ENCODE data around the gene COL16A1.

The COL16A1 gene

DNA sequence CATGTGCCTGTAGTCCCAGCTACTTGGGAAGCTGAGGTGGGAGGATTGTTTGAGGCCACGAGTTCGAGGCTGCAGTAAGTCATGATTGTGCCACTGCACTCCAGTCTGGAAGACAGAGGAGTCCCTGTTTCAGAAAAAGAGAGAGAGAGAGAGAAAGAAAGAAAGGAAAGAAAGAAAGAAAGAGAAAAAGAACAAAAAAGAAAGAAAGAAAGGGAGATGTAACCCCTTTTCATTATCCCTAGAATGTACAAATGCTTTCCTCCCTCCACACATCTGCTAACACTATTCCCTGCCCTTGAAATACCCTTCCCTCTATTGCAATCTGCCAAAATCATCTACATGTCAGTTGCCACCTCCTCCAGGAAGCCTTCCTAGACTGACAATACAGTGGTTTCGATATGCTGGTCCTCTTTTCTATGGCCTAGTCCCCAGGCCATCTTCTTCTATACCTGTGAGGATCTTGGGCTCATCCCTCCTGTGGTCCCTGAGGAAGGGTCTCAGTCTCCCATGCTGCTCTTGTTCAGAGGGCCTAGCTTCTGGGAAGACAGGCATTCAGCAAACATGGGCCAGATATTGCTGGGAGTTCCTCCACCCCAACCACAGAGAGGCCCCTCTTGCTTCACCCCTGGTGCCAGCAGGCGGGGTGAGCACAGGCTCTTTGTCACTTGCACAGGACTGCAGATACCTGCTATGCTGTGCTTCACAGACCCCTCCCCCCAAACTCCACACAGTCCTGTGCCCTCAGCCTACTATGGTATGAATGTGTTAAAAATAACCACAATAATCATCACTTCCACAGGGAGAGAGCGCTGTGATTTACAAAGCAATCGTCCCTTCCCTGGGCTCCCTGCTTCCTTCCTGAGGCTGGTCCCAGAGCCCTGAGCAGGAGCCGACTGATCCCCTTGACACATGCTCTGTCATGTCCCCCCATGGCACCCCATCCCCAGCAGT, 46.2 kb upstream of the COL16A1 start:
- H3K4me1 Mint-ChIP-seq: peaks cover 85% of the 10 kb centered on the region
- no peaks in the 10 kb centered on the region for H3K9me3 Mint-ChIP-seq
- no peak overlapping the region for H3K27ac Mint-ChIP-seq
- H3K36me3 Mint-ChIP-seq (ENCODE audit: low read depth): no peaks in the 10 kb centered on the region
- no peak for DNase-seq
- no peak overlapping the region for H3K4me3 Mint-ChIP-seq
- TF ChIP-seq, protein P1, sequence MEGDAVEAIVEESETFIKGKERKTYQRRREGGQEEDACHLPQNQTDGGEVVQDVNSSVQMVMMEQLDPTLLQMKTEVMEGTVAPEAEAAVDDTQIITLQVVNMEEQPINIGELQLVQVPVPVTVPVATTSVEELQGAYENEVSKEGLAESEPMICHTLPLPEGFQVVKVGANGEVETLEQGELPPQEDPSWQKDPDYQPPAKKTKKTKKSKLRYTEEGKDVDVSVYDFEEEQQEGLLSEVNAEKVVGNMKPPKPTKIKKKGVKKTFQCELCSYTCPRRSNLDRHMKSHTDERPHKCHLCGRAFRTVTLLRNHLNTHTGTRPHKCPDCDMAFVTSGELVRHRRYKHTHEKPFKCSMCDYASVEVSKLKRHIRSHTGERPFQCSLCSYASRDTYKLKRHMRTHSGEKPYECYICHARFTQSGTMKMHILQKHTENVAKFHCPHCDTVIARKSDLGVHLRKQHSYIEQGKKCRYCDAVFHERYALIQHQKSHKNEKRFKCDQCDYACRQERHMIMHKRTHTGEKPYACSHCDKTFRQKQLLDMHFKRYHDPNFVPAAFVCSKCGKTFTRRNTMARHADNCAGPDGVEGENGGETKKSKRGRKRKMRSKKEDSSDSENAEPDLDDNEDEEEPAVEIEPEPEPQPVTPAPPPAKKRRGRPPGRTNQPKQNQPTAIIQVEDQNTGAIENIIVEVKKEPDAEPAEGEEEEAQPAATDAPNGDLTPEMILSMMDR (IDR thresholded peaks at IDR 0.05): no peak
- H3K27me3 Mint-ChIP-seq (ENCODE audit: low read depth, poor library complexity): no peaks in the 10 kb centered on the region

DNA sequence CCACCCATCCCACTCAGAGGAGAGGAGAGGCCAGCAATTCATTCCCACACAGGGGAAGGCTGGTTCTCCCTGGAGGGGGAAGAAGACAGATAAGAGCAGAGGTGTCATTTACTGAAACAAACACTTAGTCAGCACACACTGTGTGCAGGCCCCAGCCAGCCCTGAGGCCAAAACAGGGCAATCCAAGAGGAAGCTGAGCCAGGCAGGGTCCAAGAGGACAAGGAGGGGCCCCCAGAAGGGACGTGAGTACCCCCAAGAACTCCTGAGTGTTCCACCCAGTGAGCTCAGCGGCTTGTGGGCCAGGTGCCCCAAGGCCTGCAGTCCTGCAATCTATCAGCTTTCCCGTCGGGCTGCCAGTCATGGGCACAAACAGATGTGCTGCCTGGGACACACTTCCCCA, 44.5 kb upstream of the COL16A1 start:
- Mint-ChIP-seq H3K9me3 (no peaks in the 10 kb centered on the region), H3K4me3 (no peak overlapping the region), H3K36me3 (ENCODE audit: low read depth) (no peaks in the 10 kb centered on the region), H3K27ac (no peak overlapping the region), H3K27me3 (ENCODE audit: low read depth, poor library complexity) (no peaks in the 10 kb centered on the region), H3K4me1 (peaks cover 92% of the 10 kb centered on the region)
- TF ChIP-seq, protein P1 (IDR thresholded peaks at IDR 0.05): no peak
- no peak for DNase-seq

DNA sequence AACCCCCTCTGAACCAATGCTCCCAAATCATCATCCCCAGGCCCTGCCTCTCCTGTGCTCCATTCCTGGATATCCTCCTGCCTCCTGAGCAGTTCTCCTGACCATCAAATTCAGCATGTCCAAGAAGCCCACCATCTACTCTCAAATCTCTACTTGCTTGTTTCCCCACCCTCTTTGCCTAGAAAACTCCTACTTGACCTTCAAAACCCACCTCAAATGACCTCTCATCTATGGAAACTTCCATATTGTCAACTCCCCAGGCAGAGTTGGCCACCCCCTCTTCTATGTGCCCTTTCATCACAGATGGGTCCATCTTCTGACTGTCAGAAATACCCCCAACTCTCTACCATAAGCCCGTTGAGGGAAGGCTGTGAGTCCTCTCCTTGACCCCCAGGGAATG, 43.5 kb upstream of the COL16A1 start:
- no peaks in the 10 kb centered on the region for H3K27me3 Mint-ChIP-seq (ENCODE audit: low read depth, poor library complexity)
- no peaks in the 10 kb centered on the region for H3K36me3 Mint-ChIP-seq (ENCODE audit: low read depth)
- no peak overlapping the region for H3K4me3 Mint-ChIP-seq
- peaks cover 89% of the 10 kb centered on the region for H3K4me1 Mint-ChIP-seq
- TF ChIP-seq, protein P1 (IDR thresholded peaks at IDR 0.05): no peak
- H3K9me3 Mint-ChIP-seq: no peaks in the 10 kb centered on the region
- no peak for DNase-seq
- H3K27ac Mint-ChIP-seq: no peak overlapping the region

DNA sequence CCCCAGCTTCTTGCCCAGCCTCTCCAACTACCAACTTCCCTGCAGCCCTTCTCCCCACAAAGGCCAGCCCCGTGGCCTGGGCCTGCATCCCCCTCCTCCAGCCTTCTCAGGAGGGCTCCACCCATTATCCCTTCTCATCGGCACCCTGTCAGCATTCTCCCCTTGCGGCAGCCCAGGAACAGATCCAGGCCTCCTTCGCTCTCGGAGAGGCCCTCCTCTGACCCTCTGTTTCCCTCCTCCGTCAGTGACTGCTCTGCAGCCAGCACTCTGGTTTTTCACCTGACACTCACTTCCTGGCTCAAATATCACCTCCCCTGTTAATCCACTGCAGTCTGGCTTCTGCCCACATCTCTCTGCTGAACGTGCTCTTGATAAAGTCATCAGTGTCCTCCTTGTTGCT, 42.9 kb upstream of the COL16A1 start:
- Mint-ChIP-seq H3K4me3 (peak overlapping the region; percentile 40), H3K36me3 (ENCODE audit: low read depth) (no peaks in the 10 kb centered on the region), H3K4me1 (peaks cover 87% of the 10 kb centered on the region), H3K27ac (no peak overlapping the region), H3K27me3 (ENCODE audit: low read depth, poor library complexity) (no peaks in the 10 kb centered on the region), H3K9me3 (no peaks in the 10 kb centered on the region)
- TF ChIP-seq, protein P1 (IDR thresholded peaks at IDR 0.05): no peak
- DNase-seq: no peak

DNA sequence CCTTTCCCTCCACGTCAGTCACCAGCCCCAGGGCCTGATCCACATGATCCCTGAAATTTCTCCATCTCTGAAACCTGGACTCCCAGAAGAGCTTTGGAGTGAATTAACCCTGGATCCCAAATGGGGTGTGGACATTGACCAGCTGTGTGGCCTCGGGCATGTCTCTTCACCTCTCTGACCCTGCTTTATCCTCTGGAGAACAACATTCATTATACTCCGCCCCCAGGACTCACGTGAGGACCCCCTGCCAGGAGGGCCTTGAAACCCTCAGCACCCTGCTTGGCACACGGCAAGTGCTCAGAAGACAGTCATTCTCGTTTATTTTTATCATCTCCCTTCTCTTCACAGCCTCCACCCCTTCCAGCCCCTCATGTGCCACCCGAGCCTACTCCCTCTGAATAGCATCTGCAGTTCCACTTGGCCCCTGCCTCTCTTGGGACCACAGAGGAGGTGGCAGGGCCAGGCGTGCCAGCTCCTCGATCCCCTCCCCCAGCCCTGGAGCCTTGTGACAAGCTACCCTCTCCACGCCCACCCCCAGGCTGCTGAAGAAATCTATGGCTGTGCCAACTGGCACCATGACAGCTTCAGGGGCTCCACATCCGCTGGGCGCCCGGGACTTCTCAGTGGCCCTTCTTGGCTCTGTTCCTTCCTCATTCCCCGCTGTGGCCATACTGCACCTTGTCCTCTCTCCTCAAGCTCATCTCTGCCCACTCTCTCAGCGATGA, 42.3 kb upstream of the COL16A1 start:
- H3K9me3 Mint-ChIP-seq: no peaks in the 10 kb centered on the region
- TF ChIP-seq, protein P1 (IDR thresholded peaks at IDR 0.05): no peak
- peaks cover 82% of the 10 kb centered on the region for H3K4me1 Mint-ChIP-seq
- H3K27me3 Mint-ChIP-seq (ENCODE audit: low read depth, poor library complexity): no peaks in the 10 kb centered on the region
- no peak overlapping the region for H3K4me3 Mint-ChIP-seq
- no peak for DNase-seq
- H3K36me3 Mint-ChIP-seq (ENCODE audit: low read depth): no peaks in the 10 kb centered on the region
- no peak overlapping the region for H3K27ac Mint-ChIP-seq
